Breast epithelium (tissue), 4 donors: ENCODE results near the gene MPG. TPM values are rescaled to one million over a fixed set of nuclear protein-coding genes. Genes with fewer than 3 reads are reported as not detected.

Experiments
- DNase-seq, 2 donors: peaks; one replicate each; pipeline ENCODE4 v3.0.0-alpha.2; 2019; ENCODE audit warnings: low spot score in 2 of 2
- H3K27ac ChIP-seq, 2 donors: fragments of 200-600 bp; sonication (generic) in 1 of 2; one replicate each; pipeline ENCODE4 v1.5.1; 2016 to 2019; ENCODE audit warnings: mild to moderate bottlenecking in 1 of 2
- H3K27me3 ChIP-seq, 2 donors: fragments of 200-600 bp; sonication (generic) in 1 of 2; one replicate each; pipeline versions ENCODE4 v1.5.1 to v1.6.0; 2017 to 2019; ENCODE audit warnings: control low read depth in 1 of 2, mild to moderate bottlenecking in 1 of 2
- H3K36me3 ChIP-seq: fragments of 200-600 bp; one replicate; pipeline ENCODE4 v1.5.1; 2019
- H3K4me1 ChIP-seq, 2 donors: fragments of 200-600 bp; sonication (generic); one replicate each; pipeline ENCODE4 v1.5.1; 2016 to 2019; ENCODE audit warnings: control low read depth in 1 of 2
- H3K4me3 ChIP-seq, 3 donors: fragments of 200-600 bp; sonication (generic); 1 replicate in 2 of 3; 2 replicates in 1 of 3; pipeline ENCODE4 v1.5.1; 2016 to 2019; ENCODE audit warnings: mild to moderate bottlenecking in 3 of 3, moderate library complexity in 2 of 3
- H3K9me3 ChIP-seq, 2 donors: fragments of 200-600 bp; sonication (generic) in 1 of 2; one replicate each; pipeline ENCODE4 v1.5.1; 2016 to 2019; ENCODE audit warnings: control low read depth in 1 of 2
- POLR2A ChIP-seq: fragments of 450-650 bp; IDR thresholded peaks from one replicate; pipeline ENCODE4 v1.6.1; 2016; ENCODE audit warnings: antibody characterized with exemption, mild to moderate bottlenecking, moderate library complexity
- POLR2AphosphoS5 ChIP-seq, 3 donors: sonication (generic); formaldehyde crosslinking; IDR thresholded peaks; one replicate each; pipeline ENCODE4 v1.6.1; 2017; ENCODE audit warnings: antibody characterized with exemption in 3 of 3
- intact Hi-C: fragments of 100-400 bp; cut with DNase I; formaldehyde crosslinking; loops from one replicate; pipeline ENCODE4 v1.15.1; 2023; ENCODE audit warnings: low total_unique reads
- total RNA-seq, 3 donors: library from RNA; depleted of rRNA; stranded (reverse); fragments of >200 nt; gene quantifications; one replicate each; pipeline ENCODE4 v1.1.0, GENCODE V29; 2016
- TF ChIP-seq, protein P1 (sequence below), 3 donors: fragments of 450-650 bp; IDR thresholded peaks; one replicate each; pipeline ENCODE4 v1.5.1; 2016 to 2017; ENCODE audit warnings: antibody characterized with exemption in 3 of 3, mild to moderate bottlenecking in 3 of 3, moderate library complexity in 3 of 3

MPG gene
- total RNA-seq, 3 donors from 2014 or later = 86.9 to 112 (median 89.1) TPM

DNA sequence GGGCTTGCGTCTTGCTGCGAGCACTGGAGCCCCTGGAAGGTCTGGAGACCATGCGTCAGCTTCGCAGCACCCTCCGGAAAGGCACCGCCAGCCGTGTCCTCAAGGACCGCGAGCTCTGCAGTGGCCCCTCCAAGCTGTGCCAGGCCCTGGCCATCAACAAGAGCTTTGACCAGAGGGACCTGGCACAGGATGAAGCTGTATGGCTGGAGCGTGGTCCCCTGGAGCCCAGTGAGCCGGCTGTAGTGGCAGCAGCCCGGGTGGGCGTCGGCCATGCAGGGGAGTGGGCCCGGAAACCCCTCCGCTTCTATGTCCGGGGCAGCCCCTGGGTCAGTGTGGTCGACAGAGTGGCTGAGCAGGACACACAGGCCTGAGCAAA lies 7.4 kb downstream of the MPG start:
- no peak for DNase-seq
- intact Hi-C loops = no loop called here
- H3K4me3 ChIP-seq = no peak overlapping the region
- TF ChIP-seq POLR2A (no peak), POLR2AphosphoS5 (IDR thresholded peaks at IDR 0.05) (no peak)
- TF ChIP-seq, protein P1, sequence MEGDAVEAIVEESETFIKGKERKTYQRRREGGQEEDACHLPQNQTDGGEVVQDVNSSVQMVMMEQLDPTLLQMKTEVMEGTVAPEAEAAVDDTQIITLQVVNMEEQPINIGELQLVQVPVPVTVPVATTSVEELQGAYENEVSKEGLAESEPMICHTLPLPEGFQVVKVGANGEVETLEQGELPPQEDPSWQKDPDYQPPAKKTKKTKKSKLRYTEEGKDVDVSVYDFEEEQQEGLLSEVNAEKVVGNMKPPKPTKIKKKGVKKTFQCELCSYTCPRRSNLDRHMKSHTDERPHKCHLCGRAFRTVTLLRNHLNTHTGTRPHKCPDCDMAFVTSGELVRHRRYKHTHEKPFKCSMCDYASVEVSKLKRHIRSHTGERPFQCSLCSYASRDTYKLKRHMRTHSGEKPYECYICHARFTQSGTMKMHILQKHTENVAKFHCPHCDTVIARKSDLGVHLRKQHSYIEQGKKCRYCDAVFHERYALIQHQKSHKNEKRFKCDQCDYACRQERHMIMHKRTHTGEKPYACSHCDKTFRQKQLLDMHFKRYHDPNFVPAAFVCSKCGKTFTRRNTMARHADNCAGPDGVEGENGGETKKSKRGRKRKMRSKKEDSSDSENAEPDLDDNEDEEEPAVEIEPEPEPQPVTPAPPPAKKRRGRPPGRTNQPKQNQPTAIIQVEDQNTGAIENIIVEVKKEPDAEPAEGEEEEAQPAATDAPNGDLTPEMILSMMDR (IDR thresholded peaks at IDR 0.05) = no peak
- no peaks in the 10 kb centered on the region for H3K9me3 ChIP-seq
- no peaks in the 10 kb centered on the region for H3K27me3 ChIP-seq
- H3K4me1 ChIP-seq = peaks cover 7 to 10% of the 10 kb centered on the region in 2 donors
- H3K27ac ChIP-seq = peak overlapping the region; percentile 0 to 74
- H3K36me3 ChIP-seq = no peaks in the 10 kb centered on the region

DNA sequence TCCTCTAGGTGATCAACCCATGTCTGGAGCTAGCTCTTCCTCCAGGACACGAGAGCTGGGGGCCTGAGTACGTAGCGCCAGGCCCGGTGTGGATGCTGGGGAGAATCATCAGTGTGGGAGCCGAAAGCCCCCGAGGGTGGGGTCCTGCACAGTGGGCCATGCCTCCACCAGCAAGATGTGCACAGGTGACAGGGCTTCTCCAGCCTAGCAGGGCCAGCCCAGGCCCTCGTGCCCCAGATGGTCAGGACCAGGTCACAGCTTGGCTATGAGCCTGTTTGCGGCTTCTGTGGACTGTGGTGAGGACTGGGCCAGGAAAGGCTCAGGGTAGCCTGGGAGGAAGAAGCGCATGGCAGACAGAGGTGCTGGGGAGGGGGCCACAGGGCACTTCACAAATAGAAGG lies 7.8 kb downstream of the MPG start:
- Histone ChIP-seq H3K4me3 (no peak overlapping the region), H3K36me3 (no peaks in the 10 kb centered on the region), H3K9me3 (no peaks in the 10 kb centered on the region), H3K4me1 (peaks cover 7 to 10% of the 10 kb centered on the region in 2 donors), H3K27ac (peak overlapping the region; percentile 0 to 74), H3K27me3 (no peaks in the 10 kb centered on the region)
- no peak for TF ChIP-seq POLR2A
- TF ChIP-seq POLR2AphosphoS5 (IDR thresholded peaks at IDR 0.05) = no peak
- TF ChIP-seq, protein P1 (IDR thresholded peaks at IDR 0.05) = no peak
- no peak for DNase-seq
- intact Hi-C loops = no loop called here

DNA sequence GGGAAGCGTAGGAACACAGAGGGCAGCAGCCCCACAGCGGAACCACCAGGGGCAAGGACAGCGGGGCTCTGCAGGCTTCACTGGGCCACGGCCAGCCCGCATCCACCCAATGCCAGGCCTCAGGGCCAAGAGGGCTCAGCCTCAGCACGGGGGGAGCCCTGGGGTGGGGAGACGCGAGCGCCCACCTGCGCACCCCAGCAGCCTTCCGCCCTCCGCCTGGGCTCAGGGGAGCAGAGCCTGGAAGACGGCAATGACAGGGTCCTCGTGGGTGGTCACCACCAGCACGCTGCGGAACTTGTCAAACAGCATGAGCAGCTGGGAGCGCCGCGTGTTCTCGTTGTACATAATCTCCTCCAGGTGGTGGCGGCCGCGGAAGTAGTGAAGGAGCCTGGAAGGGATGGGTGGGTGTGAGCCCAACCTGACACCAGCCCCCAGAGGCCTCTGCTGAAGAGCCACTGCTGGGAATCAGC lies 8.5 kb downstream of the MPG start:
- intact Hi-C loops = no loop called here
- no peak for DNase-seq
- Histone ChIP-seq H3K4me1 (peaks cover 7 to 10% of the 10 kb centered on the region in 2 donors), H3K36me3 (no peaks in the 10 kb centered on the region), H3K4me3 (no peak overlapping the region), H3K9me3 (no peaks in the 10 kb centered on the region), H3K27ac (peak overlapping the region in 1 of 2 donors; percentile 74), H3K27me3 (no peaks in the 10 kb centered on the region)
- TF ChIP-seq, protein P1 (IDR thresholded peaks at IDR 0.05) = no peak
- TF ChIP-seq POLR2A (no peak), POLR2AphosphoS5 (IDR thresholded peaks at IDR 0.05) (no peak)

DNA sequence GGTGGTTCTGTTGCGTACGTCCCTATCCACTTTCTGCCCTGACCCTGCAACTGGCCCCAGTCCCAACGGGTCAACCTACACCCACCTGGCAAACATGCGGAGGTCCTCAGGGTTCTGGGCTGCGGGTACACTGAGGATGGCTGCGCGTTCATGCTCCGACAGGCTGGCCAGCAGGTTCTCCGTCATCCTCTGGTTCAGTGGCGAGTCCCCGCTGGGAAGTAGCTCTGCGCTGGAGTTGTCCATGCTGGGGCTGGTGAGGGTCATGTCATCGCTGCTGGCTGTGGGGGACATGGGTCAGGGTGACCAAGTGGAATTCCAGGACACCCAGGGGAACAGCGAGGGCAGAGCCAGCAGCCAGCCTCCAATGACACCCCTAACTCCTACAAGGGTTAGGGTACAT lies 10.6 kb downstream of the MPG start:
- Histone ChIP-seq H3K4me1 (peaks cover 7 to 10% of the 10 kb centered on the region in 2 donors), H3K4me3 (no peak overlapping the region), H3K27ac (no peak overlapping the region), H3K9me3 (no peaks in the 10 kb centered on the region), H3K36me3 (no peaks in the 10 kb centered on the region), H3K27me3 (no peaks in the 10 kb centered on the region)
- intact Hi-C loops = no loop called here
- TF ChIP-seq, protein P1 (IDR thresholded peaks at IDR 0.05) = no peak
- TF ChIP-seq POLR2AphosphoS5 (IDR thresholded peaks at IDR 0.05) (no peak), POLR2A (no peak)
- DNase-seq = no peak

DNA sequence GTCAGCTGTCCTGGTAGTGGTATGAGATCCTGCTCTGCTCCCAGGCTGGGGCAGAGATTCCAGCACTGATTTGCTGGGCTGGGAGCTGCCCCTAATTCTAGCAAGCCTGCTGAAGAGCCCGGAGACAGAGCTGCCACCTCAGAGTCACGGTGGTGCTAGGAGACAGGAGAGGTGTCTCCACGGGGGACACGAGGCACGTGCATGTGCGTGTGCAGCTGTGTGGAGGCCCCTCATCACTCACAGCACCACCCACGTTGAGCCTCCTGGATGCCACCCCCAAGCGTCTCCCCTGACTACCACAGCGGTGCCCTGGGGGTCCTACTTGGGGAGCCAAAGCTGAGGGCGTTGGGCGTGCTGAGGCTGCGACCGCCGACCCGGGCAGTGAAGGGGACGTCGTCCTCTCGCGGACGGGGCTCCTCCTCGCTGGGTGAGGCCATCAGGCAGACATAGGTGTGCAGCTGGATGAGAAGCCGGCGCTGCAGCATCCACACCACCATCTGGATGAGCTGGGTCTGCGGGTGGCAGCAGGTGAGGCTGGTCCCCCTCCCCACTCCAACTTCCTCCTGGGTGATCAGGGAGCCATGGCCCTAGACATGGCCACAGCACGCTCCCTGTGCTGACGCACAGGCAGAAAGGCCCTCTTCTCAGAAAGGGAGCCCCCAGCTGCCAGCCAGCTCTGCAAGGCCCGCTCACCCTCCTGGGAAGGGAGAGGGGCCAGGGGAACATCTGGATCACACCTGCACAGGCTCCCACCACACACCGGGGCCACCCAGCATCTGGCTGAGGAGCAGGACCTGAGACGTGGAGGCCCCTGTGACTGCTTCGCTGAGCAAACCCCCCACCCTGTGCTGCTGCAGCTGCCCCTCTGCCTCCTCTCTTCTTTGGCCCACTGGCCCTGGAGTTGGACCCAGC lies 11.6 kb downstream of the MPG start:
- no peak for DNase-seq
- TF ChIP-seq POLR2A = no peak
- TF ChIP-seq POLR2AphosphoS5 (IDR thresholded peaks at IDR 0.05) = no peak
- TF ChIP-seq, protein P1 (IDR thresholded peaks at IDR 0.05) = no peak
- H3K9me3 ChIP-seq = no peaks in the 10 kb centered on the region
- H3K4me1 ChIP-seq = peaks cover 0 to 10% of the 10 kb centered on the region in 2 donors
- intact Hi-C loops = no loop called here
- H3K27ac ChIP-seq = no peak overlapping the region
- no peak overlapping the region for H3K4me3 ChIP-seq
- H3K27me3 ChIP-seq = no peaks in the 10 kb centered on the region
- no peaks in the 10 kb centered on the region for H3K36me3 ChIP-seq
